ENCODE data around the gene ATOH1.

The ATOH1 gene

DNA sequence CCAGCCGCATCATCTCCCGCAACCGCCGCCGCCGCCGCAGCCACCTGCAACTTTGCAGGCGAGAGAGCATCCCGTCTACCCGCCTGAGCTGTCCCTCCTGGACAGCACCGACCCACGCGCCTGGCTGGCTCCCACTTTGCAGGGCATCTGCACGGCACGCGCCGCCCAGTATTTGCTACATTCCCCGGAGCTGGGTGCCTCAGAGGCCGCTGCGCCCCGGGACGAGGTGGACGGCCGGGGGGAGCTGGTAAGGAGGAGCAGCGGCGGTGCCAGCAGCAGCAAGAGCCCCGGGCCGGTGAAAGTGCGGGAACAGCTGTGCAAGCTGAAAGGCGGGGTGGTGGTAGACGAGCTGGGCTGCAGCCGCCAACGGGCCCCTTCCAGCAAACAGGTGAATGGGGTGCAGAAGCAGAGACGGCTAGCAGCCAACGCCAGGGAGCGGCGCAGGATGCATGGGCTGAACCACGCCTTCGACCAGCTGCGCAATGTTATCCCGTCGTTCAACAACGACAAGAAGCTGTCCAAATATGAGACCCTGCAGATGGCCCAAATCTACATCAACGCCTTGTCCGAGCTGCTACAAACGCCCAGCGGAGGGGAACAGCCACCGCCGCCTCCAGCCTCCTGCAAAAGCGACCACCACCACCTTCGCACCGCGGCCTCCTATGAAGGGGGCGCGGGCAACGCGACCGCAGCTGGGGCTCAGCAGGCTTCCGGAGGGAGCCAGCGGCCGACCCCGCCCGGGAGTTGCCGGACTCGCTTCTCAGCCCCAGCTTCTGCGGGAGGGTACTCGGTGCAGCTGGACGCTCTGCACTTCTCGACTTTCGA lies 654 bp downstream of the ATOH1 start:
- H3K4me2 ChIP-seq (ENCODE audit: low read depth, low read length, poor library complexity, severe bottlenecking): no peak overlapping the region
- H3K27me3 ChIP-seq (ENCODE audit: low read length): no peaks in the 10 kb centered on the region
- H3K27ac ChIP-seq (ENCODE audit: low read depth, low read length): no peak overlapping the region

DNA sequence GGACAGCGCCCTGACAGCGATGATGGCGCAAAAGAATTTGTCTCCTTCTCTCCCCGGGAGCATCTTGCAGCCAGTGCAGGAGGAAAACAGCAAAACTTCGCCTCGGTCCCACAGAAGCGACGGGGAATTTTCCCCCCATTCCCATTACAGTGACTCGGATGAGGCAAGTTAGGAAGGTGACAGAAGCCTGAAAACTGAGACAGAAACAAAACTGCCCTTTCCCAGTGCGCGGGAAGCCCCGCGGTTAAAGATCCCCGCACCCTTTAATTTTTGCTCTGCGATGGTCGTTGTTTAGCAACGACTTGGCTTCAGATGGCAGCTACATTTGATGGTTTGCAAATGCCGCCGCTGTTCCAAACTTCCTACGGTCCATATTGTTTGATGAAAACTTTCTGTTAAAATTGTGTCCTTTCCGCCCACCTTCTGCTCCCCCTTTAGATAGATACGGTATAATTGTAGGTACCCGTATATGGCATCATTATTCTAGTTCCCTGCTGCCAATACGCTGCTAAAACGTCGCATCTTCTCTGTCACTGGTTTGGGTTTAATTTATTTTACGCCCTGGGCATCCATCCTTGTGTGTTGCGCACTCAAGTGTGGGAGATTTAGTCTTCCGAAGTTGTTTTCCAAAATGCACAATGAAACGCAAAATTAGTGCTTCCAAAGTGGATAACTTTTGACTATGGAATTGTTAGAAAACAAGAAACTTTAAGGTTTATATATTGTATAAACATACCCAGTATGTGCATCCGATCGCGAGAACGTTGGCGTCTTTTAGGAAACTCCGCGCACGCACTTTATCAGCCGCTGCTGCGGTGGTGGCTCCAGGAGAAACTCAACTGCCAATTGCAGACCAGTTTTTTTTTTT lies 1.5 kb downstream of the ATOH1 start:
- Histone ChIP-seq H3K79me2 (ENCODE audit: insufficient read depth, low read length) (no peaks in the 10 kb centered on the region), H3K4me3 (ENCODE audit: insufficient read depth, low read length, poor library complexity, severe bottlenecking) (no peak overlapping the region), H3K27ac (ENCODE audit: low read depth, low read length) (no peak overlapping the region), H3K36me3 (ENCODE audit: low read length) (no peaks in the 10 kb centered on the region), H3K4me2 (ENCODE audit: low read depth, low read length, poor library complexity, severe bottlenecking) (no peak overlapping the region), H3K27me3 (ENCODE audit: low read length) (no peaks in the 10 kb centered on the region), H3K9me2 (replicated peaks; ENCODE audit: insufficient read depth, low read length) (no peaks in the 10 kb centered on the region), H4K20me1 (ENCODE audit: low read depth, low read length) (no peaks in the 10 kb centered on the region), H2AFZ (ENCODE audit: low read depth, low read length, severe bottlenecking) (no peak overlapping the region), H3F3A (ENCODE audit: insufficient read depth) (no peaks in the 10 kb centered on the region), H3K9me3 (ENCODE audit: insufficient read depth, low read length) (no peaks in the 10 kb centered on the region), H3K9ac (ENCODE audit: low read length) (no peak overlapping the region)
- TF ChIP-seq, protein P1, sequence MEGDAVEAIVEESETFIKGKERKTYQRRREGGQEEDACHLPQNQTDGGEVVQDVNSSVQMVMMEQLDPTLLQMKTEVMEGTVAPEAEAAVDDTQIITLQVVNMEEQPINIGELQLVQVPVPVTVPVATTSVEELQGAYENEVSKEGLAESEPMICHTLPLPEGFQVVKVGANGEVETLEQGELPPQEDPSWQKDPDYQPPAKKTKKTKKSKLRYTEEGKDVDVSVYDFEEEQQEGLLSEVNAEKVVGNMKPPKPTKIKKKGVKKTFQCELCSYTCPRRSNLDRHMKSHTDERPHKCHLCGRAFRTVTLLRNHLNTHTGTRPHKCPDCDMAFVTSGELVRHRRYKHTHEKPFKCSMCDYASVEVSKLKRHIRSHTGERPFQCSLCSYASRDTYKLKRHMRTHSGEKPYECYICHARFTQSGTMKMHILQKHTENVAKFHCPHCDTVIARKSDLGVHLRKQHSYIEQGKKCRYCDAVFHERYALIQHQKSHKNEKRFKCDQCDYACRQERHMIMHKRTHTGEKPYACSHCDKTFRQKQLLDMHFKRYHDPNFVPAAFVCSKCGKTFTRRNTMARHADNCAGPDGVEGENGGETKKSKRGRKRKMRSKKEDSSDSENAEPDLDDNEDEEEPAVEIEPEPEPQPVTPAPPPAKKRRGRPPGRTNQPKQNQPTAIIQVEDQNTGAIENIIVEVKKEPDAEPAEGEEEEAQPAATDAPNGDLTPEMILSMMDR (IDR thresholded peaks at IDR 0.05; ENCODE audit: insufficient read depth, low read length, poor library complexity, severe bottlenecking): no peak
- TF ChIP-seq EZH2phosphoT487 (conservative IDR thresholded peaks at IDR 0.05; ENCODE audit: low read length): no peak

More for the DNA sequence above, 654 bp downstream of the ATOH1 start:
- Histone ChIP-seq H2AFZ (ENCODE audit: low read depth, low read length, severe bottlenecking) (no peak overlapping the region), H3K36me3 (ENCODE audit: low read length) (no peaks in the 10 kb centered on the region), H4K20me1 (ENCODE audit: low read depth, low read length) (no peaks in the 10 kb centered on the region), H3K9ac (ENCODE audit: low read length) (no peak overlapping the region), H3K9me2 (replicated peaks; ENCODE audit: insufficient read depth, low read length) (no peaks in the 10 kb centered on the region), H3F3A (ENCODE audit: insufficient read depth) (no peaks in the 10 kb centered on the region), H3K9me3 (ENCODE audit: insufficient read depth, low read length) (no peaks in the 10 kb centered on the region), H3K79me2 (ENCODE audit: insufficient read depth, low read length) (no peaks in the 10 kb centered on the region), H3K4me3 (ENCODE audit: insufficient read depth, low read length, poor library complexity, severe bottlenecking) (no peak overlapping the region)
- TF ChIP-seq, protein P1 (IDR thresholded peaks at IDR 0.05; ENCODE audit: insufficient read depth, low read length, poor library complexity, severe bottlenecking): no peak
- no peak for TF ChIP-seq EZH2phosphoT487 (conservative IDR thresholded peaks at IDR 0.05; ENCODE audit: low read length)

GRCh38 chr4:93831716-93832496 lies 3.4 kb downstream of the ATOH1 start:
- Histone ChIP-seq H3K9ac (ENCODE audit: low read length) (no peak overlapping the region), H3K4me3 (ENCODE audit: insufficient read depth, low read length, poor library complexity, severe bottlenecking) (no peak overlapping the region), H3K27ac (ENCODE audit: low read depth, low read length) (no peak overlapping the region), H3K36me3 (ENCODE audit: low read length) (no peaks in the 10 kb centered on the region), H2AFZ (ENCODE audit: low read depth, low read length, severe bottlenecking) (no peak overlapping the region), H3F3A (ENCODE audit: insufficient read depth) (no peaks in the 10 kb centered on the region), H3K9me2 (replicated peaks; ENCODE audit: insufficient read depth, low read length) (no peaks in the 10 kb centered on the region), H3K9me3 (ENCODE audit: insufficient read depth, low read length) (no peaks in the 10 kb centered on the region), H3K27me3 (ENCODE audit: low read length) (no peaks in the 10 kb centered on the region), H4K20me1 (ENCODE audit: low read depth, low read length) (no peaks in the 10 kb centered on the region), H3K79me2 (ENCODE audit: insufficient read depth, low read length) (no peaks in the 10 kb centered on the region), H3K4me2 (ENCODE audit: low read depth, low read length, poor library complexity, severe bottlenecking) (no peak overlapping the region)
- TF ChIP-seq EZH2phosphoT487 (conservative IDR thresholded peaks at IDR 0.05; ENCODE audit: low read length): no peak
- TF ChIP-seq, protein P1 (IDR thresholded peaks at IDR 0.05; ENCODE audit: insufficient read depth, low read length, poor library complexity, severe bottlenecking): no peak

Measured in SU-DHL-6 (cell line).